ENCODE measurements around the gene VWA5B2. TPM values are rescaled to one million over a fixed set of nuclear protein-coding genes. Genes with fewer than 3 reads are reported as not detected.
A peak's percentile ranks its signal among the peaks of the same experiment; 100 is the strongest.

VWA5B2 gene
- total and polyA plus RNA-seq, 2 of the 13 experiments (the other 11 are each of a cell fraction or from before 2014, with no cell fraction given) = 0.03 to 0.04 TPM

GRCh38 chr3:184186184-184186901 lies 43.0 kb upstream of the VWA5B2 start, which contains the start of gene ABCF3 (continued):
- TF ChIP-seq ATF6 (CRISPR knock-in tag; conservative IDR thresholded peaks at IDR 0.05) (no peak), CTCF (CRISPR knock-in tag; IDR thresholded peaks at IDR 0.05) (no peak), ESRRA (CRISPR knock-in tag; IDR thresholded peaks at IDR 0.05; ENCODE audit: low read depth) (0 out of 2 replicates have a peak, but pooled peaks have one; percentile 13), ZFAT (CRISPR knock-in tag; conservative IDR thresholded peaks at IDR 0.05) (no peak), ZNF883 (CRISPR knock-in tag; IDR thresholded peaks at IDR 0.05; ENCODE audit: not compliant biosample characterization) (peak; percentile 39), GLI4 (CRISPR knock-in tag; IDR thresholded peaks at IDR 0.05; ENCODE audit: borderline replicate concordance) (no peak), CEBPB (IDR thresholded peaks at IDR 0.05; ENCODE audit: borderline replicate concordance, low read depth, low read length) (no peak), ELF1 (CRISPR knock-in tag; IDR thresholded peaks at IDR 0.05) (no peak), ZNF142 (CRISPR knock-in tag; IDR thresholded peaks at IDR 0.05) (no peak), ZNF790 (CRISPR knock-in tag; IDR thresholded peaks at IDR 0.05; ENCODE audit: borderline replicate concordance) (peak; percentile 74; the same call in 1 of the 2 replicates), HES4 (CRISPR knock-in tag; IDR thresholded peaks at IDR 0.05; ENCODE audit: borderline replicate concordance) (no peak), ZNF513 (CRISPR knock-in tag; conservative IDR thresholded peaks at IDR 0.05) (no peak), SCMH1 (CRISPR knock-in tag; IDR thresholded peaks at IDR 0.05; ENCODE audit: borderline replicate concordance) (no peak), PHF8 (CRISPR knock-in tag; IDR thresholded peaks at IDR 0.05) (peak; percentile 84), GPBP1L1 (CRISPR knock-in tag; IDR thresholded peaks at IDR 0.05) (no peak)

Measured in HepG2 (cell line).